ENCODE results near the gene FREM2. TPM values are rescaled to one million over a fixed set of nuclear protein-coding genes. Genes with fewer than 3 reads are reported as not detected.

Gene FREM2
- total and polyA plus RNA-seq, 2 experiments from 2014 or later = 2.4 to 29.8 TPM

GRCh38 chr13:38641164-38641948, 45.5 kb upstream of the FREM2 start:
- H3K27ac Mint-ChIP-seq = no peak overlapping the region
- no peaks in the 10 kb centered on the region for H3K27me3 ChIP-seq (ENCODE audit: insufficient read depth)
- H3K9me3 Mint-ChIP-seq = no peaks in the 10 kb centered on the region
- H3K4me2 ChIP-seq = no peak overlapping the region
- peaks cover 1% of the 10 kb centered on the region for H3K27me3 Mint-ChIP-seq (ENCODE audit: insufficient read depth, low read depth, poor library complexity)
- no peak overlapping the region for H3K27ac ChIP-seq (ENCODE audit: low read depth)
- TF ChIP-seq STAT1 (IDR thresholded peaks at IDR 0.05; ENCODE audit: unreplicated experiment) = no peak
- peak; percentile 31 to 46; a peak in 2 of 4 replicates for TF ChIP-seq CTCF (conservative IDR thresholded peaks at IDR 0.05; ENCODE audit: low read depth in 2 of 2)
- no peaks in the 10 kb centered on the region for H3K4me1 ChIP-seq (ENCODE audit: insufficient read depth)
- no peaks in the 10 kb centered on the region for H3K36me3 Mint-ChIP-seq (ENCODE audit: low read depth)
- no peak overlapping the region for H3K4me3 Mint-ChIP-seq
- ATAC-seq (no peak), DNase-seq (ENCODE audit: low spot score) (peak; percentile 22)
- no peaks in the 10 kb centered on the region for H3K36me3 ChIP-seq (ENCODE audit: insufficient read depth)
- no peaks in the 10 kb centered on the region for H4K20me1 ChIP-seq (replicated peaks; ENCODE audit: insufficient read depth)
- H3K9me2 ChIP-seq (ENCODE audit: insufficient read depth) = no peaks in the 10 kb centered on the region; the same call in 1 of the 2 replicates
- no peak overlapping the region for H2AFZ ChIP-seq
- H3K4me3 ChIP-seq = no peak overlapping the region
- H3K79me2 ChIP-seq (replicated peaks; ENCODE audit: insufficient read depth) = no peaks in the 10 kb centered on the region
- H3K4me1 Mint-ChIP-seq = peaks cover 16% of the 10 kb centered on the region
- H3F3A ChIP-seq (replicated peaks; ENCODE audit: low read depth) = no peaks in the 10 kb centered on the region

GRCh38 chr13:38647312-38647711, 39.6 kb upstream of the FREM2 start:
- no peaks in the 10 kb centered on the region for H3K9me3 Mint-ChIP-seq
- no peak for TF ChIP-seq EZH2 (IDR thresholded peaks at IDR 0.05; ENCODE audit: low read depth, unreplicated experiment)
- TF ChIP-seq POLR2AphosphoS5 (IDR thresholded peaks at IDR 0.05; ENCODE audit: low read depth) = no peak
- no peak for TF ChIP-seq ETS1 (IDR thresholded peaks at IDR 0.05)
- no peak for TF ChIP-seq EZH2phosphoT487 (IDR thresholded peaks at IDR 0.05; ENCODE audit: unreplicated experiment)
- no peak for TF ChIP-seq ZNF114 (CRISPR knock-in tag; IDR thresholded peaks at IDR 0.05)
- TF ChIP-seq ZNF462 (CRISPR knock-in tag; IDR thresholded peaks at IDR 0.05) = no peak
- TF ChIP-seq NANOG (IDR thresholded peaks at IDR 0.05; ENCODE audit: borderline replicate concordance) = no peak

More at GRCh38 chr13:38647312-38647711, 39.6 kb upstream of the FREM2 start:
- no peaks in the 10 kb centered on the region for H3F3A ChIP-seq (replicated peaks; ENCODE audit: low read depth)
- H3K4me3 Mint-ChIP-seq = no peak overlapping the region
- no peaks in the 10 kb centered on the region for H4K20me1 ChIP-seq (replicated peaks; ENCODE audit: insufficient read depth)
- H3K4me2 ChIP-seq = no peak overlapping the region
- H3K27me3 Mint-ChIP-seq (ENCODE audit: insufficient read depth, low read depth, poor library complexity) = peaks cover 3% of the 10 kb centered on the region
- H2AFZ ChIP-seq = no peak overlapping the region
- H3K4me1 ChIP-seq (ENCODE audit: insufficient read depth) = peaks cover 24% of the 10 kb centered on the region
- H3K27ac ChIP-seq (ENCODE audit: low read depth) = no peak overlapping the region
- no peaks in the 10 kb centered on the region for H3K79me2 ChIP-seq (replicated peaks; ENCODE audit: insufficient read depth)
- ATAC-seq = no peak
- H3K4me3 ChIP-seq = no peak overlapping the region
- peaks cover 29% of the 10 kb centered on the region for H3K4me1 Mint-ChIP-seq
- H3K27ac Mint-ChIP-seq = peak overlapping the region; percentile 30; the same call in 1 of the 2 replicates
- no peaks in the 10 kb centered on the region; the same call in 1 of the 2 replicates for H3K9me2 ChIP-seq (ENCODE audit: insufficient read depth)
- H3K36me3 Mint-ChIP-seq (ENCODE audit: low read depth) = no peaks in the 10 kb centered on the region
- H3K27me3 ChIP-seq (ENCODE audit: insufficient read depth) = no peaks in the 10 kb centered on the region
- no peaks in the 10 kb centered on the region for H3K36me3 ChIP-seq (ENCODE audit: insufficient read depth)
- DNase-seq (ENCODE audit: low spot score) = no peak

Measured in GM23338 (cell line).